Measurements from ENCODE around the gene LETMD1. TPM values are rescaled to one million over a fixed set of nuclear protein-coding genes. Genes with fewer than 3 reads are reported as not detected.

LETMD1 gene
- total and polyA plus RNA-seq, 2 experiments from 2014 or later = 23.5 to 47.3 TPM

GRCh38 chr12:51020448-51021182, 27.5 kb upstream of the LETMD1 start:
- Histone ChIP-seq H3K27ac (no peak overlapping the region), H3K4me1 (ENCODE audit: low read depth) (peaks cover 21% of the 10 kb centered on the region), H3K27me3 (no peaks in the 10 kb centered on the region), H3K9me3 (ENCODE audit: low read depth) (no peaks in the 10 kb centered on the region), H3K4me3 (no peak overlapping the region), H3K36me3 (no peaks in the 10 kb centered on the region)
- TF ChIP-seq CTCF (IDR thresholded peaks at IDR 0.05; ENCODE audit: low read depth, low read length) = no peak
- no peak for DNase-seq (ENCODE audit: low read depth in 1 of 2, low spot score in 1 of 2)

GRCh38 chr12:51021694-51022093, 26.4 kb upstream of the LETMD1 start:
- peaks cover 21% of the 10 kb centered on the region for H3K4me1 ChIP-seq (ENCODE audit: low read depth)
- no peaks in the 10 kb centered on the region for H3K27me3 ChIP-seq
- H3K9me3 ChIP-seq (ENCODE audit: low read depth) = no peaks in the 10 kb centered on the region
- H3K27ac ChIP-seq = no peak overlapping the region
- TF ChIP-seq CTCF (IDR thresholded peaks at IDR 0.05; ENCODE audit: low read depth, low read length) = no peak
- H3K4me3 ChIP-seq = no peak overlapping the region
- no peak for DNase-seq (ENCODE audit: low read depth in 1 of 2, low spot score in 1 of 2)
- H3K36me3 ChIP-seq = no peaks in the 10 kb centered on the region

- no peak overlapping the region for H3K4me3 ChIP-seq
- no peak for TF ChIP-seq CTCF (IDR thresholded peaks at IDR 0.05; ENCODE audit: low read depth, low read length)
- peak overlapping the region; percentile 91 for H3K27ac ChIP-seq
Observed at GRCh38 chr12:51023625-51024382, 24.3 kb upstream of the LETMD1 start.

GRCh38 chr12:51025338-51025835, 22.7 kb upstream of the LETMD1 start:
- H3K27me3 ChIP-seq = no peaks in the 10 kb centered on the region
- DNase-seq (ENCODE audit: low read depth in 1 of 2, low spot score in 1 of 2) = no peak
- peak overlapping the region; percentile 91 for H3K27ac ChIP-seq
- TF ChIP-seq CTCF (IDR thresholded peaks at IDR 0.05; ENCODE audit: low read depth, low read length) = no peak
- no peaks in the 10 kb centered on the region for H3K9me3 ChIP-seq (ENCODE audit: low read depth)
- peak overlapping the region; percentile 69 for H3K4me3 ChIP-seq
- H3K36me3 ChIP-seq = no peaks in the 10 kb centered on the region
- peaks cover 27% of the 10 kb centered on the region for H3K4me1 ChIP-seq (ENCODE audit: low read depth)

More at GRCh38 chr12:51023625-51024382, 24.3 kb upstream of the LETMD1 start:
- DNase-seq (ENCODE audit: low read depth in 1 of 2, low spot score in 1 of 2) = peak in 1 of 2 donors; percentile 25
- no peaks in the 10 kb centered on the region for H3K9me3 ChIP-seq (ENCODE audit: low read depth)
- no peaks in the 10 kb centered on the region for H3K36me3 ChIP-seq
- peaks cover 27% of the 10 kb centered on the region for H3K4me1 ChIP-seq (ENCODE audit: low read depth)
- H3K27me3 ChIP-seq = no peaks in the 10 kb centered on the region

- Histone ChIP-seq H3K4me1 (ENCODE audit: low read depth) (peaks cover 27% of the 10 kb centered on the region), H3K27ac (peak within 1 kb of the TSS; percentile 91), H3K9me3 (ENCODE audit: low read depth) (no peaks in the 10 kb centered on the region), H3K4me3 (peak within 1 kb of the TSS; percentile 69), H3K36me3 (no peaks in the 10 kb centered on the region), H3K27me3 (no peaks in the 10 kb centered on the region)
- peak; percentile 96 for DNase-seq (ENCODE audit: low read depth in 1 of 2, low spot score in 1 of 2)
- TF ChIP-seq CTCF (IDR thresholded peaks at IDR 0.05; ENCODE audit: low read depth, low read length) = no peak
Observed at GRCh38 chr12:51025836-51026638, 22.1 kb upstream of the LETMD1 start, which contains the start of gene SLC11A2. SLC11A2 (minus strand) TSS chr12:51026384; CDS start chr12:51010728, 15,656 bp downstream.
